HL-60 (cell line): ENCODE data around the gene TMEM135.

Source experiments
- GABPA ChIP-seq: IDR thresholded peaks from 2 replicates; pipeline ENCODE4 v1.6.1; 2012; ENCODE audit warnings: low read depth
- TF ChIP-seq, protein P1 (sequence below): IDR thresholded peaks from one replicate; pipeline ENCODE4 v1.5.1; 2011; ENCODE audit warnings: low read length, control low read depth, inconsistent platforms; ENCODE audit not compliant: insufficient read depth
- TF ChIP-seq, protein P2 (sequence below): IDR thresholded peaks from 2 replicates; pipeline ENCODE4 v1.6.1; 2012; ENCODE audit warnings: low read depth; ENCODE audit not compliant: insufficient replicate concordance

DNA sequence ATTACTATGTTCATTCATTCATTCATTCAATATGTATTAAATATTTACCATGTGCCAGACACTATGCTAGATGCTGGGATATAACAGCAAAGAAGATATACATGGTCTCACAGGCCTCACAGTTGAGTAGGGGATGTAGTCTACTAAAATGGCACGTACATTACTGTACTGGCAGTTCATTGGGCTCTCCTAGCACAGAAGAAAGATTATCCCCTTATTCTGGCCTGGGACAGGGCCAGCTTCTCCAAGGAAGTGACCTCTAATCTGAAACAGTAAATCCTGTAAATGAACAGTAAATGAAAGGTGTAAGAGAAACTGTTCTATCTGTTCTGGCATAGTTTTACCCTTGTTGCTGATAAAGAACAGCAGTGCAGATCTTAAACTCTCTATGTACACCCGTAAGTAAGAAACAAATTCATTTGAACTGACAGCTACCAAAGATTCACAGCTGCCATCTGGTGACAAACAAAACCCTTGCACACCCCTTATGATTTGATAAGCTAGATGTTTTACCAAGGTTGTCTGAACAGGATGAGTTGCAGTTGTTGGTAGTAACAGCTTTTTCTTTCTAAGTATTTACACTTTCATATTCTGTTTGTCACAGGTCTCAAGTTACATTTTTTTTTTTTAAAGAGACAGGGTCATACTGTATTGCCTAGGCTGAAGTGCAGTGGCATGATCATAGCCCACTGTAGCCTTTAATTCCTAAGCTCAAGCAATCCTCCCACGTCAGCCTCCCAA is 263.1 kb downstream of the TMEM135 start:
- no peak for TF ChIP-seq GABPA
- TF ChIP-seq, protein P1, sequence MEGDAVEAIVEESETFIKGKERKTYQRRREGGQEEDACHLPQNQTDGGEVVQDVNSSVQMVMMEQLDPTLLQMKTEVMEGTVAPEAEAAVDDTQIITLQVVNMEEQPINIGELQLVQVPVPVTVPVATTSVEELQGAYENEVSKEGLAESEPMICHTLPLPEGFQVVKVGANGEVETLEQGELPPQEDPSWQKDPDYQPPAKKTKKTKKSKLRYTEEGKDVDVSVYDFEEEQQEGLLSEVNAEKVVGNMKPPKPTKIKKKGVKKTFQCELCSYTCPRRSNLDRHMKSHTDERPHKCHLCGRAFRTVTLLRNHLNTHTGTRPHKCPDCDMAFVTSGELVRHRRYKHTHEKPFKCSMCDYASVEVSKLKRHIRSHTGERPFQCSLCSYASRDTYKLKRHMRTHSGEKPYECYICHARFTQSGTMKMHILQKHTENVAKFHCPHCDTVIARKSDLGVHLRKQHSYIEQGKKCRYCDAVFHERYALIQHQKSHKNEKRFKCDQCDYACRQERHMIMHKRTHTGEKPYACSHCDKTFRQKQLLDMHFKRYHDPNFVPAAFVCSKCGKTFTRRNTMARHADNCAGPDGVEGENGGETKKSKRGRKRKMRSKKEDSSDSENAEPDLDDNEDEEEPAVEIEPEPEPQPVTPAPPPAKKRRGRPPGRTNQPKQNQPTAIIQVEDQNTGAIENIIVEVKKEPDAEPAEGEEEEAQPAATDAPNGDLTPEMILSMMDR, result no peak
- TF ChIP-seq, protein P2, sequence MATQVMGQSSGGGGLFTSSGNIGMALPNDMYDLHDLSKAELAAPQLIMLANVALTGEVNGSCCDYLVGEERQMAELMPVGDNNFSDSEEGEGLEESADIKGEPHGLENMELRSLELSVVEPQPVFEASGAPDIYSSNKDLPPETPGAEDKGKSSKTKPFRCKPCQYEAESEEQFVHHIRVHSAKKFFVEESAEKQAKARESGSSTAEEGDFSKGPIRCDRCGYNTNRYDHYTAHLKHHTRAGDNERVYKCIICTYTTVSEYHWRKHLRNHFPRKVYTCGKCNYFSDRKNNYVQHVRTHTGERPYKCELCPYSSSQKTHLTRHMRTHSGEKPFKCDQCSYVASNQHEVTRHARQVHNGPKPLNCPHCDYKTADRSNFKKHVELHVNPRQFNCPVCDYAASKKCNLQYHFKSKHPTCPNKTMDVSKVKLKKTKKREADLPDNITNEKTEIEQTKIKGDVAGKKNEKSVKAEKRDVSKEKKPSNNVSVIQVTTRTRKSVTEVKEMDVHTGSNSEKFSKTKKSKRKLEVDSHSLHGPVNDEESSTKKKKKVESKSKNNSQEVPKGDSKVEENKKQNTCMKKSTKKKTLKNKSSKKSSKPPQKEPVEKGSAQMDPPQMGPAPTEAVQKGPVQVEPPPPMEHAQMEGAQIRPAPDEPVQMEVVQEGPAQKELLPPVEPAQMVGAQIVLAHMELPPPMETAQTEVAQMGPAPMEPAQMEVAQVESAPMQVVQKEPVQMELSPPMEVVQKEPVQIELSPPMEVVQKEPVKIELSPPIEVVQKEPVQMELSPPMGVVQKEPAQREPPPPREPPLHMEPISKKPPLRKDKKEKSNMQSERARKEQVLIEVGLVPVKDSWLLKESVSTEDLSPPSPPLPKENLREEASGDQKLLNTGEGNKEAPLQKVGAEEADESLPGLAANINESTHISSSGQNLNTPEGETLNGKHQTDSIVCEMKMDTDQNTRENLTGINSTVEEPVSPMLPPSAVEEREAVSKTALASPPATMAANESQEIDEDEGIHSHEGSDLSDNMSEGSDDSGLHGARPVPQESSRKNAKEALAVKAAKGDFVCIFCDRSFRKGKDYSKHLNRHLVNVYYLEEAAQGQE, result no peak
